Tibial nerve (tissue), 4 donors: ENCODE measurements around the gene SNPH. TPM values are rescaled to one million over a fixed set of nuclear protein-coding genes. Genes with fewer than 3 reads are reported as not detected.

Source experiments
- DNase-seq, 2 donors: peaks; one replicate each; pipeline ENCODE4 v3.0.0-alpha.2; 2019; ENCODE audit warnings: low spot score in 2 of 2
- H3K27ac ChIP-seq, 4 donors: fragments of 200-600 bp; sonication (generic) in 3 of 4; one replicate each; pipeline ENCODE4 v1.5.1; 2017 to 2019; ENCODE audit warnings: mild to moderate bottlenecking in 1 of 4
- H3K27me3 ChIP-seq, 2 donors: fragments of 200-600 bp; sonication (generic) in 1 of 2; one replicate each; pipeline versions ENCODE4 v1.5.1 to v1.6.0; 2017 to 2019
- H3K36me3 ChIP-seq, 3 donors: fragments of 200-600 bp; sonication (generic); one replicate each; pipeline ENCODE4 v1.5.1; 2018 to 2019
- H3K4me1 ChIP-seq, 4 donors: fragments of 200-600 bp; sonication (generic) in 3 of 4; one replicate each; pipeline ENCODE4 v1.5.1; 2017 to 2019
- H3K4me3 ChIP-seq, 4 donors: fragments of 200-600 bp; sonication (generic) in 3 of 4; one replicate each; pipeline ENCODE4 v1.5.1; 2017 to 2019; ENCODE audit warnings: mild to moderate bottlenecking in 1 of 4, moderate library complexity in 1 of 4
- H3K9me3 ChIP-seq, 4 donors: fragments of 200-600 bp; sonication (generic) in 3 of 4; one replicate each; pipeline ENCODE4 v1.5.1; 2017 to 2019
- EP300 ChIP-seq, 2 donors: sonication (generic); formaldehyde crosslinking; IDR thresholded peaks; one replicate each; pipeline ENCODE4 v1.6.1; 2017; ENCODE audit warnings: antibody characterized with exemption in 2 of 2, mild to moderate bottlenecking in 1 of 2
- POLR2A ChIP-seq, 2 donors: fragments of 450-650 bp; IDR thresholded peaks; one replicate each; pipeline ENCODE4 v1.6.1; 2017; ENCODE audit warnings: antibody characterized with exemption in 2 of 2, mild to moderate bottlenecking in 2 of 2, moderate library complexity in 2 of 2
- WGBS, 2 donors: methylation state at CpG; one replicate each; pipeline ENCODE4 v1.1.5; 2018; 5-methylcytosine and 5-hydroxymethylcytosine counted together
- total RNA-seq, 4 donors: library from RNA; depleted of rRNA; stranded (reverse); fragments of >200 nt; gene quantifications; one replicate each; pipeline ENCODE4 v1.1.0, GENCODE V29; 2016
- TF ChIP-seq, protein P1 (sequence below), 5 experiments: fragments of 200-600 bp in 3 of 5; fragments of 450-650 bp in 2 of 5; sonication (generic) in 3 of 5; IDR thresholded peaks; one replicate each; pipeline ENCODE4 v1.5.1; 2016 to 2019; ENCODE audit warnings: antibody characterized with exemption in 5 of 5, mild to moderate bottlenecking in 3 of 5, moderate library complexity in 2 of 5

SNPH gene
- total RNA-seq, 4 donors from 2014 or later: 4.5 to 7.4 (median 6.9) TPM

DNA sequence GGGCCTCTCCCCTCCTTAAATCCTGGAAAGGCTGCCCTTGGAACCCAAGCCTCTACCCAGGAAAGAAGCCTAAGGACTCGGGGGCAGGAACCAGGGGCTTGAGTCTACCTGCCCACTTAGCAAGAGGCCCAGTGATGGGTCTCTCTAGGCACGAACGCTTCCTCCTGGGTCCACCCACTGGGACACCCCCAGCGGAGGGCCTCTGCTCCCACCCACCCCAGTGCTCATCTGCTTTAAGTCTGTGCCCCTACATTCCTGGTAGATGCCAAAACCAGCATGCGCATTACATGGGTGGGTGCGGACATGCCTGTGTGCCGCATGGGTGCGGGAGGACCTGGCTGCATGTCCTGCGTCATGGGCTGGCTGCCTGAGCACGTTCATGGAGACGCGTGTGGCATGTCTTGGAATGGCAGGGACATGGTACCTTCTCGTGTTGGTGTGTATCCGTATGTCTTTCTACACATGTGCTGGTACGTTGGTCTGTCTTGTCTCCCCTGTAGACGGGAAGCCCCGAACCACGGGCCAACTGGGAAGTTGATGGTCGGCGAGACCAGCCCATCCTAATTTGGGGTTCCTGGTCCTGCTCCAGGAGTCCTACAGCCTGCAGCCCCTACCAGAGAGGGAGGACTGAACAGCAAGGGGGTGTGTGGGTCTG lies 29.3 kb downstream of the SNPH start:
- Histone ChIP-seq H3K27me3 (no peaks in the 10 kb centered on the region), H3K27ac (no peak overlapping the region)
- no peak for DNase-seq

DNA sequence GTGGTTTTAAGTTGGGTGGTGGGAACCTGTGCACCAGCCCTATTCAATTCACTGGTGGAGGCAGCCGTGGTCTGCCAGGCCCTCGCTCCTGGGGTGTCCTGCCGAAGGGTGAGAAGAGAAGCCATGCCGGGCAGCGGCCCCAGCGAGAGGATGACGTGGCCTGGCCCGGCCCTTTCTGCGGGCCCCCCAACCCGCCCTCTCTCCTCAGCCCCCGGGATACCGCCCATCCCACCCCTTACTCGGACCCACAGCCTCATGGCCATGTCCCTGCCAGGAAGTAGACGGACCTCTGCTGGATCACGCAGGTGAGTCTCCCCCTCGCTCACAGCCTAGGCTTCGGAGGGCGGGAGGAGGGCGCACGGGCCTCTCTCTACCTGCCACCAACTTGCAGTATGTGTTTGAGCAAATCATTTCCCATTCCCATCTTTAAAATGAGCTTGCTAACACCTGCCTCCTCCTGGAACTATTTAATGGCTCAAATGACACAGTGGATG lies 30.1 kb downstream of the SNPH start:
- Histone ChIP-seq H3K9me3 (no peaks in the 10 kb centered on the region), H3K4me3 (no peak overlapping the region), H3K27me3 (no peaks in the 10 kb centered on the region), H3K4me1 (peaks cover 0 to under 1% (median 0%) of the 10 kb centered on the region in 4 donors), H3K36me3 (peaks cover 0 to 4% (median 0%) of the 10 kb centered on the region in 3 donors), H3K27ac (no peak overlapping the region)
- WGBS, 2 donors: 91 to 96% methylated on average over 14 to 20 of the region's 20 CpGs
- DNase-seq: no peak
- TF ChIP-seq EP300 (IDR thresholded peaks at IDR 0.05) (no peak), POLR2A (IDR thresholded peaks at IDR 0.05) (no peak)
- TF ChIP-seq, protein P1, sequence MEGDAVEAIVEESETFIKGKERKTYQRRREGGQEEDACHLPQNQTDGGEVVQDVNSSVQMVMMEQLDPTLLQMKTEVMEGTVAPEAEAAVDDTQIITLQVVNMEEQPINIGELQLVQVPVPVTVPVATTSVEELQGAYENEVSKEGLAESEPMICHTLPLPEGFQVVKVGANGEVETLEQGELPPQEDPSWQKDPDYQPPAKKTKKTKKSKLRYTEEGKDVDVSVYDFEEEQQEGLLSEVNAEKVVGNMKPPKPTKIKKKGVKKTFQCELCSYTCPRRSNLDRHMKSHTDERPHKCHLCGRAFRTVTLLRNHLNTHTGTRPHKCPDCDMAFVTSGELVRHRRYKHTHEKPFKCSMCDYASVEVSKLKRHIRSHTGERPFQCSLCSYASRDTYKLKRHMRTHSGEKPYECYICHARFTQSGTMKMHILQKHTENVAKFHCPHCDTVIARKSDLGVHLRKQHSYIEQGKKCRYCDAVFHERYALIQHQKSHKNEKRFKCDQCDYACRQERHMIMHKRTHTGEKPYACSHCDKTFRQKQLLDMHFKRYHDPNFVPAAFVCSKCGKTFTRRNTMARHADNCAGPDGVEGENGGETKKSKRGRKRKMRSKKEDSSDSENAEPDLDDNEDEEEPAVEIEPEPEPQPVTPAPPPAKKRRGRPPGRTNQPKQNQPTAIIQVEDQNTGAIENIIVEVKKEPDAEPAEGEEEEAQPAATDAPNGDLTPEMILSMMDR (IDR thresholded peaks at IDR 0.05): no peak

More for the DNA sequence above, 29.3 kb downstream of the SNPH start:
- 91 to 93% methylated on average over 20 of the region's 20 CpGs for WGBS, 2 donors
- Histone ChIP-seq H3K9me3 (no peaks in the 10 kb centered on the region), H3K4me3 (no peak overlapping the region), H3K4me1 (peaks cover 0 to 4% (median 0%) of the 10 kb centered on the region in 4 donors), H3K36me3 (peaks cover 0 to under 1% (median 0%) of the 10 kb centered on the region in 3 donors)
- no peak for TF ChIP-seq EP300 (IDR thresholded peaks at IDR 0.05)
- TF ChIP-seq POLR2A (IDR thresholded peaks at IDR 0.05): no peak
- TF ChIP-seq, protein P1 (IDR thresholded peaks at IDR 0.05): no peak

DNA sequence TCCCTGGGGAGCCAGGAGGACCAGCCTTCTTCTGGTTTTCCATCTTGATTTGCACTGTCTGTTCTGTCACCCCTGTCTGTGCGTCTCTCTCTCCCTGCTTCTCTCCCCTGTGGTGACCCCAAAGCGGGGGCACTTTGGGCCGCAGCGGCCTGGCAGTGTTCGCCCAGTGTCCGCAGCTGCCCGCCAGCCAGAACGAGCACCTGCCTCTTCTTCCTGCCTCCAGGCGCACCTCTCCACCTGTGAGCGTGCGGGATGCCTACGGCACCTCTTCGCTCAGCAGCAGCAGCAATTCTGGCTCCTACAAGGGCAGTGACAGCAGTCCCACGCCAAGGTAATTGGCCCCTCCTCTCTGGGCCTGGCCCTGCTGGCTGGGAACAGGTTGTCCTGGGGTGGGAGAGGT lies 30.8 kb downstream of the SNPH start:
- 91 to 93% methylated on average over 13 to 14 of the region's 14 CpGs for WGBS, 2 donors
- DNase-seq: no peak
- Histone ChIP-seq H3K4me3 (no peak overlapping the region), H3K36me3 (peaks cover 0 to 4% (median 0%) of the 10 kb centered on the region in 3 donors), H3K4me1 (no peaks in the 10 kb centered on the region), H3K9me3 (no peaks in the 10 kb centered on the region), H3K27ac (no peak overlapping the region), H3K27me3 (no peaks in the 10 kb centered on the region)
- TF ChIP-seq POLR2A (IDR thresholded peaks at IDR 0.05) (no peak), EP300 (IDR thresholded peaks at IDR 0.05) (no peak)
- TF ChIP-seq, protein P1 (IDR thresholded peaks at IDR 0.05): no peak

DNA sequence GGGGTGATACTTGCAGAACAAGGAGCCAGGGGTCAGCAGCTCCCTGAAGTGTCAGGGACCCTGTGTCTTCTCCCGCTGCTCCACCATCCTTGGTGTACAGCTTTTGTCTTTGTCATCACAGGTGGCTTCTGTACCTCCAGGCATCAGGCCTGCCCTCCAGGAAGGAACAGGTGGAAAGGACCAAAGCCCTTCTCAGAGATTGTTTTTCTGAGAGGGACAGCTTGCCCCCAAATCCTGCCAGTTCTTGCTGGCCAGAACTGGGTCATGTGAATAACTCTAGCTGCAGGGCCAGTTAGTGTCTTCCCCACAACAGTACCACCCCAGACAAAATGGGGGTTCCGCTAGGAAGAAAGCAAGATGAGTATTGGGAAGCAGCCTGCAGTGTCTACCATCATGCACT lies 31.4 kb downstream of the SNPH start:
- no peaks in the 10 kb centered on the region for H3K9me3 ChIP-seq
- no peak overlapping the region for H3K27ac ChIP-seq
- DNase-seq: no peak
- no peak overlapping the region for H3K4me3 ChIP-seq
- peaks cover 0 to 4% (median 0%) of the 10 kb centered on the region in 3 donors for H3K36me3 ChIP-seq
- 93 to 100% methylated on average over 2 of the region's 2 CpGs for WGBS, 2 donors
- TF ChIP-seq, protein P1 (IDR thresholded peaks at IDR 0.05): no peak
- TF ChIP-seq EP300 (IDR thresholded peaks at IDR 0.05) (no peak), POLR2A (IDR thresholded peaks at IDR 0.05) (no peak)
- H3K27me3 ChIP-seq: no peaks in the 10 kb centered on the region
- H3K4me1 ChIP-seq: no peaks in the 10 kb centered on the region

DNA sequence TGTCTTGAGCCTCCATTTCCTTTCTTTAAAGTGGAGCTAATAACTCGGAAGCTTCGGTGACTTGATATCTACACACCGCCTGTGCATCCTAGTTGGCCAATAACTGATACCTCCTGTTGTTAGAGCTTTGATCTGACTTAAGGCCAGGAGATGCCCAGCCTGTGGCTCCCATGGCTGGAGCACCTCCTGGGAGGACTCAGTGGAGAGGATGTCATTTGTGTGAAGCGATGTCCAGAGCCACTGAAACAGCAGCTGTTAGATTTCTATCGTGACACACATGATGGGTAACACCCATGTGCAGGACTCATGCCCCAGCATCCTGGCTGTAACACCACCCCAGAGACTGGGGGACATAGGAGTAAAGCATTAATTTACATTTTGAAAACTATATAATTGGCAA lies 32.1 kb downstream of the SNPH start:
- TF ChIP-seq POLR2A (IDR thresholded peaks at IDR 0.05) (no peak), EP300 (IDR thresholded peaks at IDR 0.05) (no peak)
- TF ChIP-seq, protein P1 (IDR thresholded peaks at IDR 0.05): no peak
- Histone ChIP-seq H3K27ac (no peak overlapping the region), H3K4me3 (no peak overlapping the region), H3K4me1 (no peaks in the 10 kb centered on the region), H3K9me3 (no peaks in the 10 kb centered on the region), H3K27me3 (no peaks in the 10 kb centered on the region), H3K36me3 (peaks cover 0 to 4% (median 0%) of the 10 kb centered on the region in 3 donors)
- 88 to 97% methylated on average over 5 of the region's 5 CpGs for whole genome bisulfite sequencing, 2 donors
- DNase-seq: no peak
